Mononuclear cell (primary cell): ENCODE measurements around the gene C2orf74. TPM values are rescaled to one million over a fixed set of nuclear protein-coding genes. Genes with fewer than 3 reads are reported as not detected.
"Not testable (repeated sequence)": the region's sequence is repeated elsewhere in the genome, so short reads cannot be mapped to it uniquely, and the experiment has no call there.

ENCODE experiments used
- H3K27me3 ChIP-seq: 2 replicates; pipeline ENCODE4 v1.6.0; 2011; ENCODE audit warnings: low read length, control low read depth; ENCODE audit not compliant: insufficient read depth
- H3K4me1 ChIP-seq: 2 replicates; pipeline ENCODE4 v1.5.1; 2011; ENCODE audit warnings: mild to moderate bottlenecking, low read length, control low read depth; ENCODE audit not compliant: insufficient read depth
- H3K4me3 ChIP-seq: 2 replicates; pipeline ENCODE4 v1.5.1; 2011; ENCODE audit warnings: mild to moderate bottlenecking, low read length, moderate library complexity
- H3K9me3 ChIP-seq: 2 replicates; pipeline ENCODE4 v1.5.1; 2011; ENCODE audit warnings: low read depth, mild to moderate bottlenecking, control low read depth, low read length
- total RNA-seq: library from RNA; depleted of rRNA; stranded (reverse); fragments of >200 nt; gene quantifications from one replicate; pipeline ENCODE4 v1.2.3, GENCODE V29; 2012

C2orf74 gene
- total RNA-seq, 1 donor, result 3.8 TPM

GRCh38 chr2:61180686-61181085, 18.7 kb downstream of the C2orf74 start:
- Histone ChIP-seq H3K27me3 (no peaks in the 10 kb centered on the region), H3K4me1 (peaks cover 50% of the 10 kb centered on the region), H3K9me3 (no peaks in the 10 kb centered on the region), H3K4me3 (no peak overlapping the region)

GRCh38 chr2:61181382-61182058, 19.5 kb downstream of the C2orf74 start:
- Histone ChIP-seq H3K27me3 (no peaks in the 10 kb centered on the region), H3K4me3 (no peak overlapping the region), H3K9me3 (no peaks in the 10 kb centered on the region), H3K4me1 (peaks cover 45% of the 10 kb centered on the region)

GRCh38 chr2:61182059-61182383, 20.0 kb downstream of the C2orf74 start:
- Histone ChIP-seq H3K4me1 (peaks cover 43% of the 10 kb centered on the region), H3K4me3 (no peak overlapping the region), H3K27me3 (no peaks in the 10 kb centered on the region), H3K9me3 (no peaks in the 10 kb centered on the region)

GRCh38 chr2:61183795-61184194, 21.8 kb downstream of the C2orf74 start:
- H3K4me1 ChIP-seq, result peaks cover 32% of the 10 kb centered on the region
- H3K4me3 ChIP-seq, result no peak overlapping the region
- no peaks in the 10 kb centered on the region for H3K9me3 ChIP-seq
- H3K27me3 ChIP-seq, result no peaks in the 10 kb centered on the region

- no peaks in the 10 kb centered on the region for H3K9me3 ChIP-seq
- H3K4me3 ChIP-seq, result no peak overlapping the region
- H3K27me3 ChIP-seq, result no peaks in the 10 kb centered on the region
- peaks cover 28% of the 10 kb centered on the region for H3K4me1 ChIP-seq
These were observed 22.3 kb downstream of the C2orf74 start for GRCh38 chr2:61184263-61184662.

- H3K4me3 ChIP-seq, result no peak overlapping the region
These were observed 23.3 kb downstream of the C2orf74 start for GRCh38 chr2:61185231-61185728.

GRCh38 chr2:61187085-61187484, 25.1 kb downstream of the C2orf74 start:
- H3K4me3 ChIP-seq, result no peak overlapping the region

More at GRCh38 chr2:61185231-61185728, 23.3 kb downstream of the C2orf74 start:
- no peaks in the 10 kb centered on the region for H3K27me3 ChIP-seq
- H3K4me1 ChIP-seq, result peaks cover 17% of the 10 kb centered on the region
- H3K9me3 ChIP-seq, result no peaks in the 10 kb centered on the region

GRCh38 chr2:61193670-61194561, 31.9 kb downstream of the C2orf74 start:
- Histone ChIP-seq H3K4me3 (no peak overlapping the region), H3K4me1 (peaks cover 10% of the 10 kb centered on the region), H3K27me3 (no peaks in the 10 kb centered on the region), H3K9me3 (no peaks in the 10 kb centered on the region)

More at GRCh38 chr2:61187085-61187484, 25.1 kb downstream of the C2orf74 start:
- no peaks in the 10 kb centered on the region for H3K9me3 ChIP-seq
- no peaks in the 10 kb centered on the region for H3K4me1 ChIP-seq
- H3K27me3 ChIP-seq, result no peaks in the 10 kb centered on the region

GRCh38 chr2:61194646-61195045, 32.7 kb downstream of the C2orf74 start:
- H3K27me3 ChIP-seq, H3K4me3 ChIP-seq, H3K9me3 ChIP-seq: not testable (repeated sequence)
- H3K4me1 ChIP-seq, result peaks cover 10% of the 10 kb centered on the region

- Histone ChIP-seq H3K4me3 (no peak overlapping the region), H3K9me3 (no peaks in the 10 kb centered on the region), H3K27me3 (no peaks in the 10 kb centered on the region), H3K4me1 (peaks cover 10% of the 10 kb centered on the region)
These were observed 34.7 kb downstream of the C2orf74 start for GRCh38 chr2:61196671-61197070.

GRCh38 chr2:61205132-61205531, 43.1 kb downstream of the C2orf74 start:
- Histone ChIP-seq H3K4me1 (no peaks in the 10 kb centered on the region), H3K4me3 (no peak overlapping the region), H3K27me3 (no peaks in the 10 kb centered on the region), H3K9me3 (no peaks in the 10 kb centered on the region)

- H3K4me3 ChIP-seq, result no peak overlapping the region
- no peaks in the 10 kb centered on the region for H3K27me3 ChIP-seq
- no peaks in the 10 kb centered on the region for H3K9me3 ChIP-seq
- H3K4me1 ChIP-seq, result no peaks in the 10 kb centered on the region
These were observed 48.5 kb downstream of the C2orf74 start for GRCh38 chr2:61210332-61210981.

GRCh38 chr2:61214171-61214570, 52.2 kb downstream of the C2orf74 start:
- no peak overlapping the region for H3K4me3 ChIP-seq
- no peaks in the 10 kb centered on the region for H3K4me1 ChIP-seq
- H3K27me3 ChIP-seq, result no peaks in the 10 kb centered on the region
- no peaks in the 10 kb centered on the region for H3K9me3 ChIP-seq
